HL-60 (cell line): ENCODE data around the gene OSBPL6.

Source experiments
- CTCF ChIP-seq: IDR thresholded peaks from one replicate; pipeline ENCODE4 v1.5.1; 2011; ENCODE audit warnings: low read length, control low read depth, inconsistent platforms; ENCODE audit not compliant: insufficient read depth
- GABPA ChIP-seq: IDR thresholded peaks from 2 replicates; pipeline ENCODE4 v1.6.1; 2012; ENCODE audit warnings: low read depth
- POLR2AphosphoS5 ChIP-seq: IDR thresholded peaks from 2 replicates; pipeline ENCODE4 v1.6.1; 2012; ENCODE audit warnings: low read depth
- SPI1 ChIP-seq: IDR thresholded peaks from 2 replicates; pipeline ENCODE4 v1.6.1; 2012; ENCODE audit warnings: low read depth, mild to moderate bottlenecking, borderline replicate concordance
- TF ChIP-seq, protein P1 (sequence below): IDR thresholded peaks from 2 replicates; pipeline ENCODE4 v1.6.1; 2012; ENCODE audit warnings: low read depth; ENCODE audit not compliant: insufficient replicate concordance

DNA sequence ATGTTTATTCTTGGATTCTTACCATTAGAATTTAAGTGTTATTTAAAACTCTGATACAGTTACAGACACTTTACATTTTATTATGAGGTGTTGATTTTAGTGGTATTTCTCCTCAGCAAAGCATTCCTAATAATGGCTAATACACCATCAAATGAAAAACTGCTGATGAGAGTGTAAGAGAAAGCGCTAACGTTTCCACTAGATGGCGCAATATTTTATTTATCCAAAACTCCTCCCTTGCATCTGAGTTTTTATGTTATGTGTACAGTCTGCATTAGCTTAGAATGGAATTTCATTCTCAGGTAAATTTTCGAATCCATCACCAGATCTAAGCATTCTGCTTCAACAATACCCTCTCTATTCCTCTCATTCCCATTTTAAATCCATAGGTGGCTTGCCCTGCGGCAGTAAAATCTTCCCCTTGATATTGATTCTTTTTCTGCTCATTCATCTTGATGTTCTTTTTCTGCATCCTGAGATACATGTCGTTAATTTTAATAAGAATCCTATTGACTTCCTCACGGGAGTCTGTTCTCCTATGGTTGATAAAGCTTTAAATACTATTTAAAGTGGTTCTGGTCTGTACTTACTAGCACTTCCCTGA lies 202.8 kb downstream of the OSBPL6 start:
- TF ChIP-seq CTCF, result peak; percentile 41
- no peak for TF ChIP-seq POLR2AphosphoS5
- TF ChIP-seq, protein P1, sequence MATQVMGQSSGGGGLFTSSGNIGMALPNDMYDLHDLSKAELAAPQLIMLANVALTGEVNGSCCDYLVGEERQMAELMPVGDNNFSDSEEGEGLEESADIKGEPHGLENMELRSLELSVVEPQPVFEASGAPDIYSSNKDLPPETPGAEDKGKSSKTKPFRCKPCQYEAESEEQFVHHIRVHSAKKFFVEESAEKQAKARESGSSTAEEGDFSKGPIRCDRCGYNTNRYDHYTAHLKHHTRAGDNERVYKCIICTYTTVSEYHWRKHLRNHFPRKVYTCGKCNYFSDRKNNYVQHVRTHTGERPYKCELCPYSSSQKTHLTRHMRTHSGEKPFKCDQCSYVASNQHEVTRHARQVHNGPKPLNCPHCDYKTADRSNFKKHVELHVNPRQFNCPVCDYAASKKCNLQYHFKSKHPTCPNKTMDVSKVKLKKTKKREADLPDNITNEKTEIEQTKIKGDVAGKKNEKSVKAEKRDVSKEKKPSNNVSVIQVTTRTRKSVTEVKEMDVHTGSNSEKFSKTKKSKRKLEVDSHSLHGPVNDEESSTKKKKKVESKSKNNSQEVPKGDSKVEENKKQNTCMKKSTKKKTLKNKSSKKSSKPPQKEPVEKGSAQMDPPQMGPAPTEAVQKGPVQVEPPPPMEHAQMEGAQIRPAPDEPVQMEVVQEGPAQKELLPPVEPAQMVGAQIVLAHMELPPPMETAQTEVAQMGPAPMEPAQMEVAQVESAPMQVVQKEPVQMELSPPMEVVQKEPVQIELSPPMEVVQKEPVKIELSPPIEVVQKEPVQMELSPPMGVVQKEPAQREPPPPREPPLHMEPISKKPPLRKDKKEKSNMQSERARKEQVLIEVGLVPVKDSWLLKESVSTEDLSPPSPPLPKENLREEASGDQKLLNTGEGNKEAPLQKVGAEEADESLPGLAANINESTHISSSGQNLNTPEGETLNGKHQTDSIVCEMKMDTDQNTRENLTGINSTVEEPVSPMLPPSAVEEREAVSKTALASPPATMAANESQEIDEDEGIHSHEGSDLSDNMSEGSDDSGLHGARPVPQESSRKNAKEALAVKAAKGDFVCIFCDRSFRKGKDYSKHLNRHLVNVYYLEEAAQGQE, result no peak
- no peak for TF ChIP-seq GABPA
- TF ChIP-seq SPI1, result no peak
